HG03520 (cell line): ENCODE results near the gene CENPF.

Experiments used
- ATAC-seq: cut with Tn5 transposase; IDR thresholded peaks from one replicate; pipeline ENCODE4 v1.9.1; 2021; ENCODE audit warnings: mild to moderate bottlenecking, moderate library complexity; ENCODE audit not compliant: unreplicated experiment

CENPF gene

GRCh38 chr1:214615109-214615508 lies 12.1 kb downstream of the CENPF start:
- no peak for ATAC-seq

DNA sequence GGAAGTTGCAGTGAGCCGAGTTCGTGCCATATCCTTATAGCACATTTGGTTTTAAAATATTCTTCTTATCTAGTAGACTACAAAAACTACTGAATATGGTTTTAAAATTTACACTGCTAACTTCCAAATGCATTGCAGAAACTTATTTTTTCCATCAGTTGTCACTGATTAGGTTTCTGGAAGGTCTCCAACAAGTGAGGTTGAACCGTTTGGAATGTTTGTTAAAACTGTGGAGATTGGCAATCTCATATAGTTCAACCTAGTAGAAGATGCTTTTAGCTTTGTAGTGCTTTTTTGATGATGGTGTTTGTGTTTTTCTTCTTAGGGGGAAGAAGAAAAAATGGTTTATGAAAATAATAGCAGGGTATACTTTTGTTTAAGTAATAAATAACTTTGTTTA lies 12.9 kb downstream of the CENPF start:
- ATAC-seq: no peak

GRCh38 chr1:214617246-214617645 lies 14.3 kb downstream of the CENPF start:
- no peak for ATAC-seq

DNA sequence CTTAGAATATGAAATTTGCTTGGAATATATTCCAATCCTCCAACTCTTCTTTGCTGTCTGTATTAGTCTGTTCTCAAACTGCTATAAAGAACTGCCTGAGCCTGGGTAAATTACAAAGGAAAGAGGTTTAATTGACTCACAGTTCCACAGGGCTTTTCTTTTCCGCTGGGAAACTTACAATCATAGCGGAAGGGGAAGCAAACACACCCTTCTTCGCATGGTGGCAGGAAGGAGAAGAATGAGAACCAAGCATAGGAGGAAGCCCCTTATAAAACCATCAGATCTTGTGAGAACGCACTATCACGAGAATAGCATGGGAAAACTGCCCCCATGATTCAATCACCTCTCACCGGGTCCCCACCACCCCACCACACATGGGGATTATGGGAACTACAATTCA lies 14.8 kb downstream of the CENPF start:
- no peak for ATAC-seq

DNA sequence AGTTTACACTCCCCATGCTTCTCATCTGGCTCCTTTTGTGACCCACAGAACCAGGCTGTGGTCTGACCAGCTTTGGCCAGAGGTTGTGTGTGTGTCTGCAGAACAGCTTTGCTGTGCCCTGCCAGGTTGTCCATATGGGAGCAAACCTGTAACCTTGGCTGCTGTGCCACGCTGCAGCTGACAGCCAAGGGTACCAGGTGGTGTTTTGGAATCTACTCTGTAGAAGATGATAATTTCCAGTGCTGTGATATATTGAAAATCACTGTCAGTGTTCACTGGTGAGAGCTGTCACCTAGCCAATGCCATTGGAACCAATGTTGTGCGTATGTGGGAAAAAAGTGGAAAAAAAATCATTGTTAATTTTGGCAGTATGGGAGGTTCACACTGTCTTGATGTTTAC lies 18.2 kb downstream of the CENPF start:
- no peak for ATAC-seq

GRCh38 chr1:214623430-214623829 lies 20.4 kb downstream of the CENPF start:
- no peak for ATAC-seq

DNA sequence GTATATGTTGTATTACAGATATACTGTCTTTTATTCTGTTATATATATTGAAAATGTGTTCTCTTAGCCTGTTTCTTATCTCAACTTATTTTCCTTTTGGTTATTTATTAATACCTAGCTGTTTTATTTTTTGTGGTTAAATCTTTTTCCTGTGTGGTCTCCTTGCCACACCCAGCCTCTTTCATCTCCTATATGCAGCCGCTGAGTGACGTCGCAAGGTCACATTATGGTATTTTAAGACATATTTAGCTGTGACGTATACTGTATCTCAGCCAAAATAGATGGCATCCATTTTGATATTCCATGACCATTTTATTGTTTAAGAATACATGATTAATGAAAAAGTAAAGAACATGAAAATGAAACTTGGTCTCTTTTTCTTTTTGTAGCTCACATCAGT lies 29.1 kb downstream of the CENPF start:
- ATAC-seq: no peak

- ATAC-seq: no peak
Measured at GRCh38 chr1:214633686-214634085, 30.7 kb downstream of the CENPF start.

DNA sequence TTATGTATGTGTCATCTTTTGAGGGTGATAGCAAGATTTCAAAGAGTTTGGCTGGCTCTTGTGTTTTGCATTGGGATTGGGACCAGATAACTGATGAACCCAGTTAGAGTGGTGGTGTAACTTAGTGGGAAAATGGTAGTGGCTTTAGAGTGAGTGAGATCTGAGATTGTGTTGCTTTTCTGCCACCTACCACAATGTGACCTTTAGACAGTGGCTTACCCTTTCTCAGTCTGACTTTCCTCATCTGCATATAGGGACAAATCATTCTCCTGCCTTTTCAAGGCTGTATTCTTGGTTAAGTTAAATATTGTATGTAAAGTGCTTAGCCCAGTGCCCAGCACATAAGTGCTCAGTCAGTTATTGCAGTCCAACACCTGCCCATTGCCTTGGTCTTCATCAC lies 31.3 kb downstream of the CENPF start:
- ATAC-seq: no peak

GRCh38 chr1:214635086-214635485 lies 32.1 kb downstream of the CENPF start:
- ATAC-seq: no peak

GRCh38 chr1:214635506-214635905 lies 32.5 kb downstream of the CENPF start:
- ATAC-seq: no peak

- ATAC-seq: no peak
Measured at GRCh38 chr1:214636436-214636835, 33.4 kb downstream of the CENPF start.

- no peak for ATAC-seq
Measured at GRCh38 chr1:214637125-214637524, 34.1 kb downstream of the CENPF start.

DNA sequence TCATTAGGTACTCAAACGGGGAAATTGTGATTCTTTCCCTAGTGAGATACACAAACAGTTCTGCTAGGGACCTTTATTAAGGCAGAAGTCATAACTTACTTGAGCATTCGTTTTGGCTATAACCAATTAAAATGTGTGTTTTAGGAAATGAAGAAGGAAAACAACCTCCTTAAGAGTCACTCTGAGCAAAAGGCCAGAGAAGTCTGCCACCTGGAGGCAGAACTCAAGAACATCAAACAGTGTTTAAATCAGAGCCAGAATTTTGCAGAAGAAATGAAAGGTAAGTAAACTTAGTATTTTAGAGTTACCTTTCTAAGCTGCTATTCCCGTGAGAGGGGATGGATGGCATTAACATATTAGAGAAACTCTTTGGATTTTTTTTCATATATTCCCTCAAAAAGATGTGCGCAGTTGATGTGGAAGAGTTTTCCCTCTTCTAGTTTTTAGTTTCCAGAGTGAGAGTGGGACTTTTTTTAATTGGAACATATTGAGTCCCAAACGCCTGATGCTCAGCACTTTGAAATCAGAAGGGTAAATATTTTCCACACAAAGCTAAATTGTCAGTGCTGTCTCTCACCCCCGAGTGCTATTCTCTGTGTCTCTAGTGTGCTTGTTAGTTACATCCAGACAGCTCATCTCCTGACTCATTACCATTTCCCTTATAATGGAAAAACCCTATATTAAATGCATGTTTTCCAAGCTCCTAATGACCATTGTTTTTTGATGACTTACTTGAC lies 34.9 kb downstream of the CENPF start:
- ATAC-seq: no peak

DNA sequence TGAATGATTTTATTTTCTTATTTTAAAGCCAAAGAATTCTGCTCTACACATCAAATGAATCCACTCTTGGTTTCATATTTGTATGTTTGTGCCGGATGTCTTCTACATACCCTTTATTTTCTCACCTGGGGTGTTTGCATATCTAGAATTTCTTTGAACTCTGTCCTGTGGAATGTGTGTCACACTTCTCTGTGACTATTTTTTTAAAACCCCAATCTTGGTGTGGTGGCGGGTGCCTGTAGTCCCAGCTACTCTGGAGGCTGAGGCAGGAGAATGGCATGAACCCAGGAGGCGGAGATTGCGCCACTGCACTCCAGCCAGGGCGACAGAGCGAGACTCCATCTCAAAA lies 35.4 kb downstream of the CENPF start:
- ATAC-seq: no peak

DNA sequence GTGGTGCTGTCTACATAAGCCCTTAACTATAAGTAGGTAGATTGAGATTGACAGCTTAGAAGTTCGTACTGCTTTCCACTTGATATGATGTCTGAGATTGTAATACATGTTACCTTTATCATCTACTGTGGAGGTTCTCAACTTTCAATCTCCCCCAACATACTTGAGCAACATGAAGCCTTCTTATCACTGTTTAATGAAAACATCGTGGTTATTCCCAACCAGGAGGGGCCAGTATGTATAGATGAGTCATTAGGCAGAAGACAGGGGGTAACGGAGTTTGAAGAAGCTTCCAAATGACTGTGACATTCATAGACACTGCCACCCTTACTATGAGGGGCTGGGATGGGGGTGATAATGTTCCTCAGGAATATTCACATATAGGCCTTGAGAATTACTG lies 36.0 kb downstream of the CENPF start:
- no peak for ATAC-seq

- no peak for ATAC-seq
Measured at GRCh38 chr1:214640431-214641213, 37.6 kb downstream of the CENPF start.

GRCh38 chr1:214641214-214641895 lies 38.4 kb downstream of the CENPF start:
- ATAC-seq: no peak

DNA sequence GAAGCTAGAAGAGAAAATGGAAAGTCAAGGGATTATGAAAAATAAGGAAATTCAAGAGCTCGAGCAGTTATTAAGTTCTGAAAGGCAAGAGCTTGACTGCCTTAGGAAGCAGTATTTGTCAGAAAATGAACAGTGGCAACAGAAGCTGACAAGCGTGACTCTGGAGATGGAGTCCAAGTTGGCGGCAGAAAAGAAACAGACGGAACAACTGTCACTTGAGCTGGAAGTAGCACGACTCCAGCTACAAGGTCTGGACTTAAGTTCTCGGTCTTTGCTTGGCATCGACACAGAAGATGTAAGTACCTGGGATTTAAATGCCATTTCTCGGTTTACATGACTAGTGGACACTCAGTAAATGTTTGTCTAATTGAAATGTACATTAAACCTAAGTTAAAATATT lies 40.0 kb downstream of the CENPF start:
- no peak for ATAC-seq

- no peak for ATAC-seq
Measured at GRCh38 chr1:214645712-214646111, 42.7 kb downstream of the CENPF start.

GRCh38 chr1:214648801-214649200 lies 45.8 kb downstream of the CENPF start:
- ATAC-seq: no peak

DNA sequence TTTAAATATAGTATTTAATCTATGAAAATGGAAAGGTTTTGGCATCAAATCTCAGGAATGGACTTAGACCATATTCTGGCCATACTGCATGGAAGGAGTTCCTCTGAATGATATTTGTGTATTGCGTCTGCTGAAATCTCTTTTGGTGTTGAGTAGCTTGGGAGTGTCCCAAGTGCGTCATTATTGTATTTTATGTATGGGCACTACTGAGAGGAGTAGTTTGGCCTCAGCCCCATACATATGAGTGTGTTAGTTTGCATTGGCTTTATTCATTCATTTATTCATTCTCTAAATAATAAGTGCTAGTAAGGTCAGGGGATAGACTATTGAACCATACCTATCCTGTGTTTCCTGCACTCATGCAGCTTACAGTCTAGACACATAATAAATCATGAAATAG lies 46.6 kb downstream of the CENPF start:
- no peak for ATAC-seq
